GM23338 (cell line): ENCODE results near the gene FTHL17. TPM values are rescaled to one million over a fixed set of nuclear protein-coding genes. Genes with fewer than 3 reads are reported as not detected.

Source experiments
- ATAC-seq: fragments of 200-7000 bp; cut with Tn5 transposase; 3 replicates; pipeline ENCODE4 v1.9.1; 2020
- DNase-seq: peaks from one replicate; pipeline ENCODE4 v3.0.0-alpha.2; 2015; ENCODE audit warnings: low spot score
- H2AFZ ChIP-seq: fragments of 200-600 bp; sonication (generic); 2 replicates; pipeline ENCODE4 v1.8.0; 2016; ENCODE audit warnings: antibody characterized with exemption, mild to moderate bottlenecking, moderate library complexity
- H3F3A ChIP-seq: fragments of 200-600 bp; sonication (generic); replicated peaks from 2 replicates; pipeline ENCODE4 v1.8.0; 2017; ENCODE audit warnings: antibody characterized with exemption, mixed run types, low read depth
- H3K27ac ChIP-seq: fragments of 200-600 bp; sonication (generic); 2 replicates; pipeline ENCODE4 v1.6.1; 2016; ENCODE audit warnings: low read depth
- H3K27me3 ChIP-seq: fragments of 200-600 bp; sonication (generic); 2 replicates; pipeline ENCODE4 v1.8.0; 2016; ENCODE audit warnings: mild to moderate bottlenecking, mixed run types, moderate library complexity; ENCODE audit not compliant: insufficient read depth
- H3K36me3 ChIP-seq: fragments of 200-600 bp; sonication (generic); 2 replicates; pipeline ENCODE4 v1.8.0; 2016; ENCODE audit warnings: mild to moderate bottlenecking; ENCODE audit not compliant: insufficient read depth
- H3K4me1 ChIP-seq: fragments of 200-600 bp; sonication (generic); 2 replicates; pipeline ENCODE4 v1.8.0; 2016; ENCODE audit warnings: mild to moderate bottlenecking, moderate library complexity; ENCODE audit not compliant: insufficient read depth
- H3K4me2 ChIP-seq: fragments of 200-600 bp; sonication (generic); 2 replicates; pipeline ENCODE4 v1.7.1; 2017; ENCODE audit warnings: mixed run types
- H3K4me3 ChIP-seq: fragments of 200-600 bp; sonication (generic); 2 replicates; pipeline ENCODE4 v1.6.1; 2016; ENCODE audit warnings: mixed run types
- H3K79me2 ChIP-seq: fragments of 200-600 bp; sonication (generic); replicated peaks from 2 replicates; pipeline ENCODE4 v1.8.0; 2017; ENCODE audit warnings: mild to moderate bottlenecking; ENCODE audit not compliant: insufficient read depth
- H3K9me2 ChIP-seq: fragments of 200-600 bp; sonication (generic); 2 replicates; pipeline ENCODE4 v1.8.0; 2017; ENCODE audit not compliant: insufficient read depth
- H4K20me1 ChIP-seq: fragments of 200-600 bp; sonication (generic); replicated peaks from 2 replicates; pipeline ENCODE4 v1.8.0; 2017; ENCODE audit warnings: mild to moderate bottlenecking; ENCODE audit not compliant: insufficient read depth
- H3K27ac Mint-ChIP-seq: 2 replicates; pipeline ENCODE4 v1.8.0; 2020; ENCODE audit warnings: inconsistent platforms, mild to moderate bottlenecking, moderate library complexity, mixed read lengths
- H3K27me3 Mint-ChIP-seq: 3 replicates; pipeline ENCODE4 v1.8.0; 2022; ENCODE audit warnings: low read depth, mild to moderate bottlenecking, moderate library complexity, mixed read lengths, inconsistent platforms; ENCODE audit not compliant: insufficient read depth, poor library complexity
- H3K36me3 Mint-ChIP-seq: 3 replicates; pipeline ENCODE4 v1.8.0; 2021; ENCODE audit warnings: low read depth, mild to moderate bottlenecking, inconsistent platforms, moderate library complexity, mixed read lengths
- H3K4me1 Mint-ChIP-seq: 3 replicates; pipeline ENCODE4 v1.8.0; 2020; ENCODE audit warnings: mild to moderate bottlenecking, inconsistent platforms, mixed read lengths
- H3K4me3 Mint-ChIP-seq: 3 replicates; pipeline ENCODE4 v1.8.0; 2021; ENCODE audit warnings: moderate library complexity, mild to moderate bottlenecking, inconsistent platforms, mixed read lengths
- H3K9me3 Mint-ChIP-seq: 3 replicates; pipeline ENCODE4 v1.8.0; 2020; ENCODE audit warnings: moderate library complexity, mild to moderate bottlenecking, inconsistent platforms, mixed read lengths
- CREB1 ChIP-seq: fragments of 250-450 bp; sonication (Bioruptor Pico); IDR thresholded peaks from 2 replicates; pipeline ENCODE4 v1.5.0; 2020; ENCODE audit warnings: low read depth, mild to moderate bottlenecking, moderate library complexity
- EZH2 ChIP-seq: fragments of 200-600 bp; sonication (generic); IDR thresholded peaks from one replicate; pipeline ENCODE4 v1.8.0; 2017; ENCODE audit warnings: antibody characterized with exemption, mild to moderate bottlenecking, low read depth; ENCODE audit not compliant: unreplicated experiment
- EZH2phosphoT487 ChIP-seq: fragments of 200-600 bp; sonication (generic); IDR thresholded peaks from one replicate; pipeline ENCODE4 v1.8.1; 2018; ENCODE audit warnings: antibody characterized with exemption; ENCODE audit not compliant: unreplicated experiment
- JUNB ChIP-seq: IDR thresholded peaks from one replicate; pipeline ENCODE4 v1.6.1; 2016; ENCODE audit warnings: antibody characterized with exemption; ENCODE audit not compliant: unreplicated experiment
- NANOG ChIP-seq: IDR thresholded peaks from 2 replicates; pipeline ENCODE4 v1.6.1; 2016; ENCODE audit warnings: antibody characterized with exemption, borderline replicate concordance
- POLR2AphosphoS5 ChIP-seq: IDR thresholded peaks from 2 replicates; pipeline ENCODE4 v1.6.1; 2016; ENCODE audit warnings: antibody characterized with exemption, low read depth
- REST ChIP-seq: IDR thresholded peaks from one replicate; pipeline ENCODE4 v1.6.1; 2018; ENCODE audit warnings: antibody characterized with exemption; ENCODE audit not compliant: unreplicated experiment
- STAT1 ChIP-seq: IDR thresholded peaks from one replicate; pipeline ENCODE4 v1.6.1; 2016; ENCODE audit warnings: antibody characterized with exemption; ENCODE audit not compliant: unreplicated experiment
- ZNF114 ChIP-seq: fragments of 250-450 bp; sonication (Bioruptor Pico); IDR thresholded peaks from 2 replicates; pipeline ENCODE4 v1.5.0; 2020; ENCODE audit warnings: mild to moderate bottlenecking, moderate library complexity
- ZNF331 ChIP-seq: fragments of 250-450 bp; sonication (Bioruptor Pico); IDR thresholded peaks from 2 replicates; pipeline ENCODE4 v1.5.0; 2020; ENCODE audit warnings: low read depth, mild to moderate bottlenecking, moderate library complexity
- polyA plus RNA-seq: library from polyadenylated mRNA; unstranded; fragments of >200 nt; fragmentation: Nextera tagmentation; extraction: Ambion mirVana; gene quantifications from 2 replicates; pipeline ENCODE4 v1.2.1, GENCODE V29; 2016
- total RNA-seq: library from RNA; depleted of rRNA; stranded (reverse); fragments of >200 nt; shearing (Covaris generic); gene quantifications from 2 replicates; pipeline ENCODE4 v1.2.3, GENCODE V29; 2014
- TF ChIP-seq, protein P1 (sequence below), 2 experiments: fragments of 200-600 bp in 1 of 2; sonication (generic) in 1 of 2; conservative IDR thresholded peaks; 2 replicates each; pipeline versions ENCODE4 v1.5.1 to v1.6.1; 2016 to 2017; ENCODE audit warnings: antibody characterized with exemption in 2 of 2, low read depth in 2 of 2, mild to moderate bottlenecking in 2 of 2, moderate library complexity in 1 of 2
- TF ChIP-seq, protein P2 (sequence below): fragments of 250-450 bp; sonication (Bioruptor Pico); IDR thresholded peaks from 2 replicates; pipeline ENCODE4 v1.5.0; 2020; ENCODE audit warnings: mild to moderate bottlenecking, moderate library complexity
- TF ChIP-seq, protein P3 (sequence below): IDR thresholded peaks from 2 replicates; pipeline ENCODE4 v1.6.1; 2016; ENCODE audit warnings: antibody characterized with exemption

Gene FTHL17
- total and polyA plus RNA-seq, 2 experiments from 2014 or later, result not detected

GRCh38 chrX:31058284-31058683 lies 13.6 kb downstream of the FTHL17 start:
- no peaks in the 10 kb centered on the region for H3K9me3 Mint-ChIP-seq
- H3K27me3 ChIP-seq, result no peaks in the 10 kb centered on the region
- no peaks in the 10 kb centered on the region for H4K20me1 ChIP-seq
- no peaks in the 10 kb centered on the region for H3K4me1 Mint-ChIP-seq
- H3K27ac Mint-ChIP-seq, result no peak overlapping the region
- H3K27me3 Mint-ChIP-seq, result peaks cover 2% of the 10 kb centered on the region
- H3F3A ChIP-seq, result no peaks in the 10 kb centered on the region
- no peak for ATAC-seq
- no peak overlapping the region for H2AFZ ChIP-seq
- no peak overlapping the region for H3K4me3 ChIP-seq
- no peaks in the 10 kb centered on the region for H3K36me3 Mint-ChIP-seq
- H3K9me2 ChIP-seq, result no peaks in the 10 kb centered on the region
- DNase-seq, result no peak
- TF ChIP-seq REST (no peak), STAT1 (no peak), POLR2AphosphoS5 (no peak), NANOG (no peak), EZH2 (no peak), ZNF331 (no peak), CREB1 (CRISPR knock-in tag) (no peak), JUNB (no peak), ZNF114 (CRISPR knock-in tag) (no peak), EZH2phosphoT487 (no peak)
- TF ChIP-seq, protein P1, sequence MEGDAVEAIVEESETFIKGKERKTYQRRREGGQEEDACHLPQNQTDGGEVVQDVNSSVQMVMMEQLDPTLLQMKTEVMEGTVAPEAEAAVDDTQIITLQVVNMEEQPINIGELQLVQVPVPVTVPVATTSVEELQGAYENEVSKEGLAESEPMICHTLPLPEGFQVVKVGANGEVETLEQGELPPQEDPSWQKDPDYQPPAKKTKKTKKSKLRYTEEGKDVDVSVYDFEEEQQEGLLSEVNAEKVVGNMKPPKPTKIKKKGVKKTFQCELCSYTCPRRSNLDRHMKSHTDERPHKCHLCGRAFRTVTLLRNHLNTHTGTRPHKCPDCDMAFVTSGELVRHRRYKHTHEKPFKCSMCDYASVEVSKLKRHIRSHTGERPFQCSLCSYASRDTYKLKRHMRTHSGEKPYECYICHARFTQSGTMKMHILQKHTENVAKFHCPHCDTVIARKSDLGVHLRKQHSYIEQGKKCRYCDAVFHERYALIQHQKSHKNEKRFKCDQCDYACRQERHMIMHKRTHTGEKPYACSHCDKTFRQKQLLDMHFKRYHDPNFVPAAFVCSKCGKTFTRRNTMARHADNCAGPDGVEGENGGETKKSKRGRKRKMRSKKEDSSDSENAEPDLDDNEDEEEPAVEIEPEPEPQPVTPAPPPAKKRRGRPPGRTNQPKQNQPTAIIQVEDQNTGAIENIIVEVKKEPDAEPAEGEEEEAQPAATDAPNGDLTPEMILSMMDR (conservative IDR thresholded peaks at IDR 0.05; ENCODE audit: low read depth in 2 of 2), result no peak
- TF ChIP-seq, protein P2, sequence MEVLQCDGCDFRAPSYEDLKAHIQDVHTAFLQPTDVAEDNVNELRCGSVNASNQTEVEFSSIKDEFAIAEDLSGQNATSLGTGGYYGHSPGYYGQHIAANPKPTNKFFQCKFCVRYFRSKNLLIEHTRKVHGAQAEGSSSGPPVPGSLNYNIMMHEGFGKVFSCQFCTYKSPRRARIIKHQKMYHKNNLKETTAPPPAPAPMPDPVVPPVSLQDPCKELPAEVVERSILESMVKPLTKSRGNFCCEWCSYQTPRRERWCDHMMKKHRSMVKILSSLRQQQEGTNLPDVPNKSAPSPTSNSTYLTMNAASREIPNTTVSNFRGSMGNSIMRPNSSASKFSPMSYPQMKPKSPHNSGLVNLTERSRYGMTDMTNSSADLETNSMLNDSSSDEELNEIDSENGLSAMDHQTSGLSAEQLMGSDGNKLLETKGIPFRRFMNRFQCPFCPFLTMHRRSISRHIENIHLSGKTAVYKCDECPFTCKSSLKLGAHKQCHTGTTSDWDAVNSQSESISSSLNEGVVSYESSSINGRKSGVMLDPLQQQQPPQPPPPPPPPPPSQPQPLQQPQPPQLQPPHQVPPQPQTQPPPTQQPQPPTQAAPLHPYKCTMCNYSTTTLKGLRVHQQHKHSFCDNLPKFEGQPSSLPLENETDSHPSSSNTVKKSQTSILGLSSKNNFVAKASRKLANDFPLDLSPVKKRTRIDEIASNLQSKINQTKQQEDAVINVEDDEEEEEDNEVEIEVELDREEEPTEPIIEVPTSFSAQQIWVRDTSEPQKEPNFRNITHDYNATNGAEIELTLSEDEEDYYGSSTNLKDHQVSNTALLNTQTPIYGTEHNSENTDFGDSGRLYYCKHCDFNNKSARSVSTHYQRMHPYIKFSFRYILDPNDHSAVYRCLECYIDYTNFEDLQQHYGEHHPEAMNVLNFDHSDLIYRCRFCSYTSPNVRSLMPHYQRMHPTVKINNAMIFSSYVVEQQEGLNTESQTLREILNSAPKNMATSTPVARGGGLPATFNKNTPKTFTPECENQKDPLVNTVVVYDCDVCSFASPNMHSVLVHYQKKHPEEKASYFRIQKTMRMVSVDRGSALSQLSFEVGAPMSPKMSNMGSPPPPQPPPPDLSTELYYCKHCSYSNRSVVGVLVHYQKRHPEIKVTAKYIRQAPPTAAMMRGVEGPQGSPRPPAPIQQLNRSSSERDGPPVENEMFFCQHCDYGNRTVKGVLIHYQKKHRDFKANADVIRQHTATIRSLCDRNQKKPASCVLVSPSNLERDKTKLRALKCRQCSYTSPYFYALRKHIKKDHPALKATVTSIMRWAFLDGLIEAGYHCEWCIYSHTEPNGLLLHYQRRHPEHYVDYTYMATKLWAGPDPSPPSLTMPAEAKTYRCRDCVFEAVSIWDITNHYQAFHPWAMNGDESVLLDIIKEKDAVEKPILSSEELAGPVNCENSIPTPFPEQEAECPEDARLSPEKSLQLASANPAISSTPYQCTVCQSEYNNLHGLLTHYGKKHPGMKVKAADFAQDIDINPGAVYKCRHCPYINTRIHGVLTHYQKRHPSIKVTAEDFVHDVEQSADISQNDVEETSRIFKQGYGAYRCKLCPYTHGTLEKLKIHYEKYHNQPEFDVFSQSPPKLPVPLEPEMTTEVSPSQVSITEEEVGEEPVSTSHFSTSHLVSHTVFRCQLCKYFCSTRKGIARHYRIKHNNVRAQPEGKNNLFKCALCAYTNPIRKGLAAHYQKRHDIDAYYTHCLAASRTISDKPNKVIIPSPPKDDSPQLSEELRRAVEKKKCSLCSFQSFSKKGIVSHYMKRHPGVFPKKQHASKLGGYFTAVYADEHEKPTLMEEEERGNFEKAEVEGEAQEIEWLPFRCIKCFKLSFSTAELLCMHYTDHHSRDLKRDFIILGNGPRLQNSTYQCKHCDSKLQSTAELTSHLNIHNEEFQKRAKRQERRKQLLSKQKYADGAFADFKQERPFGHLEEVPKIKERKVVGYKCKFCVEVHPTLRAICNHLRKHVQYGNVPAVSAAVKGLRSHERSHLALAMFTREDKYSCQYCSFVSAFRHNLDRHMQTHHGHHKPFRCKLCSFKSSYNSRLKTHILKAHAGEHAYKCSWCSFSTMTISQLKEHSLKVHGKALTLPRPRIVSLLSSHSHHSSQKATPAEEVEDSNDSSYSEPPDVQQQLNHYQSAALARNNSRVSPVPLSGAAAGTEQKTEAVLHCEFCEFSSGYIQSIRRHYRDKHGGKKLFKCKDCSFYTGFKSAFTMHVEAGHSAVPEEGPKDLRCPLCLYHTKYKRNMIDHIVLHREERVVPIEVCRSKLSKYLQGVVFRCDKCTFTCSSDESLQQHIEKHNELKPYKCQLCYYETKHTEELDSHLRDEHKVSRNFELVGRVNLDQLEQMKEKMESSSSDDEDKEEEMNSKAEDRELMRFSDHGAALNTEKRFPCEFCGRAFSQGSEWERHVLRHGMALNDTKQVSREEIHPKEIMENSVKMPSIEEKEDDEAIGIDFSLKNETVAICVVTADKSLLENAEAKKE (CRISPR knock-in tag), result no peak
- TF ChIP-seq, protein P3, sequence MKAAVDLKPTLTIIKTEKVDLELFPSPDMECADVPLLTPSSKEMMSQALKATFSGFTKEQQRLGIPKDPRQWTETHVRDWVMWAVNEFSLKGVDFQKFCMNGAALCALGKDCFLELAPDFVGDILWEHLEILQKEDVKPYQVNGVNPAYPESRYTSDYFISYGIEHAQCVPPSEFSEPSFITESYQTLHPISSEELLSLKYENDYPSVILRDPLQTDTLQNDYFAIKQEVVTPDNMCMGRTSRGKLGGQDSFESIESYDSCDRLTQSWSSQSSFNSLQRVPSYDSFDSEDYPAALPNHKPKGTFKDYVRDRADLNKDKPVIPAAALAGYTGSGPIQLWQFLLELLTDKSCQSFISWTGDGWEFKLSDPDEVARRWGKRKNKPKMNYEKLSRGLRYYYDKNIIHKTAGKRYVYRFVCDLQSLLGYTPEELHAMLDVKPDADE, result no peak
- H3K4me3 Mint-ChIP-seq, result no peak overlapping the region
- no peaks in the 10 kb centered on the region for H3K4me1 ChIP-seq
- H3K4me2 ChIP-seq, result no peak overlapping the region
- no peaks in the 10 kb centered on the region for H3K36me3 ChIP-seq
- H3K79me2 ChIP-seq, result no peaks in the 10 kb centered on the region
- H3K27ac ChIP-seq, result no peak overlapping the region
